Measurements from ENCODE around the gene UNC13B.
"Not testable (repeated sequence)": the region's sequence is repeated elsewhere in the genome, so short reads cannot be mapped to it uniquely, and the experiment has no call there.

UNC13B gene

GRCh38 chr9:35380619-35381018 is 218.8 kb downstream of the UNC13B start:
- DNase-seq (ENCODE audit: low read depth): no peak

GRCh38 chr9:35385042-35385441 is 223.2 kb downstream of the UNC13B start:
- peak; percentile 77 for DNase-seq (ENCODE audit: low read depth)

GRCh38 chr9:35395076-35395705 is 233.4 kb downstream of the UNC13B start:
- peak; percentile 8 for DNase-seq (ENCODE audit: low read depth)

- DNase-seq (ENCODE audit: low read depth): no peak
These were observed 233.9 kb downstream of the UNC13B start for GRCh38 chr9:35395706-35396101.

GRCh38 chr9:35396560-35397215 is 234.9 kb downstream of the UNC13B start:
- no peak for DNase-seq (ENCODE audit: low read depth)

- DNase-seq (ENCODE audit: low read depth): no peak
These were observed 235.4 kb downstream of the UNC13B start for GRCh38 chr9:35397216-35397698.

GRCh38 chr9:35397923-35398322 is 236.1 kb downstream of the UNC13B start:
- DNase-seq (ENCODE audit: low read depth): no peak

GRCh38 chr9:35398651-35399335 is 237.0 kb downstream of the UNC13B start:
- no peak for DNase-seq (ENCODE audit: low read depth)

- no peak for DNase-seq (ENCODE audit: low read depth)
These were observed 243.1 kb downstream of the UNC13B start for GRCh38 chr9:35404865-35405264.

- DNase-seq (ENCODE audit: low read depth): no peak
These were observed 244.6 kb downstream of the UNC13B start for GRCh38 chr9:35406183-35406959.

GRCh38 chr9:35407846-35408245 is 246.0 kb downstream of the UNC13B start:
- DNase-seq (ENCODE audit: low read depth): no peak

GRCh38 chr9:35409434-35409833 is 247.6 kb downstream of the UNC13B start:
- DNase-seq (ENCODE audit: low read depth): not testable (repeated sequence)

GRCh38 chr9:35414889-35415288 is 253.1 kb downstream of the UNC13B start:
- no peak for DNase-seq (ENCODE audit: low read depth)

GRCh38 chr9:35415402-35416097 is 253.7 kb downstream of the UNC13B start:
- no peak for DNase-seq (ENCODE audit: low read depth)

GRCh38 chr9:35416098-35416427 is 254.3 kb downstream of the UNC13B start:
- DNase-seq (ENCODE audit: low read depth): no peak

- DNase-seq (ENCODE audit: low read depth): no peak
These were observed 260.5 kb downstream of the UNC13B start for GRCh38 chr9:35422346-35422745.

- no peak for DNase-seq (ENCODE audit: low read depth)
These were observed 260.9 kb downstream of the UNC13B start for GRCh38 chr9:35422753-35423152.

GRCh38 chr9:35423499-35423898 is 261.7 kb downstream of the UNC13B start:
- no peak for DNase-seq (ENCODE audit: low read depth)

GRCh38 chr9:35424356-35425352 is 262.8 kb downstream of the UNC13B start:
- no peak for DNase-seq (ENCODE audit: low read depth)

GRCh38 chr9:35426627-35427026 is 264.8 kb downstream of the UNC13B start:
- DNase-seq (ENCODE audit: low read depth): peak; percentile 30

- no peak for DNase-seq (ENCODE audit: low read depth)
These were observed 269.7 kb downstream of the UNC13B start for GRCh38 chr9:35431467-35431866.

Measured in fibroblast of gingiva (primary cell).